Neural crest cell (in vitro differentiated cells): ENCODE measurements around the gene CCNDBP1. TPM values are rescaled to one million over a fixed set of nuclear protein-coding genes. Genes with fewer than 3 reads are reported as not detected.
A peak's percentile ranks its signal among the peaks of the same experiment; 100 is the strongest.
"Not testable (repeated sequence)": the region's sequence is repeated elsewhere in the genome, so short reads cannot be mapped to it uniquely, and the experiment has no call there.

Experiments
- DNase-seq: peaks from one replicate; pipeline ENCODE4 v3.0.0; 2021; ENCODE audit warnings: low read depth, mixed read lengths, low spot score
- H3K27ac Mint-ChIP-seq: one replicate; pipeline ENCODE4 v1.8.0; 2021; ENCODE audit warnings: mild to moderate bottlenecking, mixed read lengths; ENCODE audit not compliant: unreplicated experiment
- H3K27me3 Mint-ChIP-seq: 2 replicates; pipeline ENCODE4 v1.8.0; 2021; ENCODE audit warnings: low read depth, mild to moderate bottlenecking, mixed read lengths
- H3K36me3 Mint-ChIP-seq: 2 replicates; pipeline ENCODE4 v1.8.0; 2021; ENCODE audit warnings: low read depth, mild to moderate bottlenecking, mixed read lengths
- H3K4me1 Mint-ChIP-seq: 2 replicates; pipeline ENCODE4 v1.8.0; 2021; ENCODE audit warnings: mixed read lengths
- H3K4me3 Mint-ChIP-seq: one replicate; pipeline ENCODE4 v1.8.0; 2021; ENCODE audit warnings: mild to moderate bottlenecking, mixed read lengths
- H3K9me3 Mint-ChIP-seq: 2 replicates; pipeline ENCODE4 v1.8.0; 2021; ENCODE audit warnings: mixed read lengths
- CTCF ChIP-seq: fragments of 200-600 bp; sonication (generic); conservative IDR thresholded peaks from 2 replicates; pipeline ENCODE4 v1.5.0; 2021; ENCODE audit warnings: antibody characterized with exemption, mild to moderate bottlenecking
- total RNA-seq: library from RNA; stranded (reverse); gene quantifications from 2 replicates; pipeline ENCODE4 v1.2.1, GENCODE V29; 2021

Gene CCNDBP1
- total RNA-seq, 1 donor from 2014 or later, result 31.4 TPM

GRCh38 chr15:43225201-43225949, 40.2 kb downstream of the CCNDBP1 start:
- peaks cover 2% of the 10 kb centered on the region for H3K9me3 Mint-ChIP-seq
- peak overlapping the region; percentile 23 for H3K27ac Mint-ChIP-seq
- TF ChIP-seq CTCF, result peak; percentile 78
- H3K4me3 Mint-ChIP-seq, result no peak overlapping the region
- no peaks in the 10 kb centered on the region for H3K4me1 Mint-ChIP-seq
- no peak for DNase-seq
- H3K36me3 Mint-ChIP-seq, result no peaks in the 10 kb centered on the region
- H3K27me3 Mint-ChIP-seq, result no peaks in the 10 kb centered on the region

GRCh38 chr15:43225950-43226255, 40.7 kb downstream of the CCNDBP1 start:
- H3K27me3 Mint-ChIP-seq, DNase-seq, H3K9me3 Mint-ChIP-seq, H3K4me3 Mint-ChIP-seq, H3K36me3 Mint-ChIP-seq, H3K4me1 Mint-ChIP-seq: not testable (repeated sequence)
- H3K27ac Mint-ChIP-seq, result peak overlapping the region; percentile 23

GRCh38 chr15:43226436-43227305, 41.5 kb downstream of the CCNDBP1 start:
- Mint-ChIP-seq H3K27me3 (no peaks in the 10 kb centered on the region), H3K4me1 (no peaks in the 10 kb centered on the region), H3K36me3 (no peaks in the 10 kb centered on the region), H3K9me3 (peaks cover 3% of the 10 kb centered on the region), H3K4me3 (no peak overlapping the region), H3K27ac (no peak overlapping the region)
- DNase-seq, result no peak
- TF ChIP-seq CTCF, result no peak

- Mint-ChIP-seq H3K4me3 (no peak overlapping the region), H3K4me1 (no peaks in the 10 kb centered on the region), H3K27ac (no peak overlapping the region), H3K36me3 (no peaks in the 10 kb centered on the region), H3K9me3 (peaks cover 5% of the 10 kb centered on the region), H3K27me3 (peaks cover 3% of the 10 kb centered on the region)
- TF ChIP-seq CTCF, result no peak
- no peak for DNase-seq
These were observed 44.8 kb downstream of the CCNDBP1 start for GRCh38 chr15:43229977-43230376.

GRCh38 chr15:43230640-43231115, 45.5 kb downstream of the CCNDBP1 start:
- no peak for TF ChIP-seq CTCF
- Mint-ChIP-seq H3K36me3 (no peaks in the 10 kb centered on the region), H3K27me3 (peaks cover 3% of the 10 kb centered on the region), H3K9me3 (peaks cover 2% of the 10 kb centered on the region), H3K4me1 (no peaks in the 10 kb centered on the region), H3K27ac (peak overlapping the region; percentile 76), H3K4me3 (no peak overlapping the region)
- no peak for DNase-seq
